H1 (cell line): ENCODE data around the gene CALML5. TPM values are rescaled to one million over a fixed set of nuclear protein-coding genes. Genes with fewer than 3 reads are reported as not detected.

Experiments used
- CTCF ChIA-PET: fragments of 300-600 bp; sonication (Branson Sonifier 250); formaldehyde crosslinking; loops from one replicate; lab custom pipeline; 2021; ENCODE audit not compliant: partially characterized antibody; lab: Charles Lee
- POLR2A ChIA-PET: fragments of 300-600 bp; sonication (Branson Sonifier 250); formaldehyde crosslinking; loops from one replicate; lab custom pipeline; 2021; ENCODE audit warnings: inconsistent platforms; ENCODE audit not compliant: partially characterized antibody; lab: Charles Lee
- DNase-seq, 2 experiments: peaks; one replicate each; pipeline versions ENCODE4 v3.0.0 to v3.0.0-alpha.2; 2010 to 2022; ENCODE audit warnings: low spot score in 2 of 2, low read depth in 1 of 2, mixed read lengths in 1 of 2
- FAIRE-seq: peaks from 2 replicates; lab custom pipeline; 2011; peaks lifted over from hg19 to GRCh38; lab: Jason Lieb, UNC
- H2AFZ ChIP-seq: 2 replicates; pipeline ENCODE4 v1.8.1; 2012; ENCODE audit warnings: low read length, inconsistent platforms
- H2AK5ac ChIP-seq: 2 replicates; pipeline ENCODE4 v1.6.1; 2013; ENCODE audit warnings: low read depth, low read length
- H2BK120ac ChIP-seq: replicated peaks from 2 replicates; pipeline ENCODE3; 2013; ENCODE audit warnings: low read depth, low read length, inconsistent platforms
- H2BK12ac ChIP-seq: 2 replicates; pipeline ENCODE4 v1.6.1; 2013; ENCODE audit warnings: low read depth, low read length
- H2BK15ac ChIP-seq: 2 replicates; pipeline ENCODE4 v1.6.1; 2013; ENCODE audit warnings: low read length
- H2BK20ac ChIP-seq: 2 replicates; pipeline ENCODE4 v1.6.1; 2013; ENCODE audit warnings: low read length
- H2BK5ac ChIP-seq: 2 replicates; pipeline ENCODE4 v1.6.1; 2013; ENCODE audit warnings: low read depth, low read length
- H3K14ac ChIP-seq: 2 replicates; pipeline ENCODE4 v1.6.1; 2013; ENCODE audit warnings: inconsistent platforms; ENCODE audit not compliant: insufficient read length
- H3K18ac ChIP-seq: 2 replicates; pipeline ENCODE4 v1.6.1; 2013; ENCODE audit warnings: low read length; ENCODE audit errors: extremely low read depth
- H3K23ac ChIP-seq: 2 replicates; pipeline ENCODE4 v1.6.1; 2013; ENCODE audit warnings: inconsistent platforms; ENCODE audit not compliant: insufficient read length
- H3K23me2 ChIP-seq: 2 replicates; pipeline ENCODE4 v1.6.1; 2013; ENCODE audit warnings: low read depth, low read length
- H3K27ac ChIP-seq: 2 replicates; pipeline ENCODE4 v1.6.1; 2011; ENCODE audit warnings: low read depth, low read length, inconsistent platforms
- H3K27me3 ChIP-seq, 4 experiments: replicated peaks in 1 of 4; 1 replicate in 1 of 4; 2 replicates in 3 of 4; pipeline versions ENCODE4 v1.6.1 to v1.8.1; 2011 to 2013; ENCODE audit warnings: low read length in 3 of 4, mild to moderate bottlenecking in 3 of 4, inconsistent platforms in 2 of 4, mixed read lengths in 2 of 4, moderate library complexity in 1 of 4; ENCODE audit not compliant: control insufficient read depth in 3 of 4, insufficient read depth in 3 of 4; ENCODE audit errors: extremely low read depth in 1 of 4
- H3K36me3 ChIP-seq, 4 experiments: 2 replicates each; pipeline versions ENCODE4 v1.6.1 to v1.8.1; 2011 to 2013; ENCODE audit warnings: mild to moderate bottlenecking in 4 of 4, low read length in 3 of 4, moderate library complexity in 2 of 4, control low read depth in 1 of 4, inconsistent platforms in 1 of 4; ENCODE audit not compliant: insufficient read depth in 4 of 4, control insufficient read depth in 2 of 4
- H3K4ac ChIP-seq: replicated peaks from 2 replicates; pipeline ENCODE3; 2013; ENCODE audit warnings: low read length, low read depth, mixed read lengths, inconsistent platforms; ENCODE audit not compliant: insufficient read length
- H3K4me1 ChIP-seq, 4 experiments: replicated peaks in 1 of 4; 1 replicate in 1 of 4; 2 replicates in 3 of 4; pipeline versions ENCODE4 v1.6.1 to v1.8.1; 2011 to 2013; ENCODE audit warnings: low read length in 3 of 4, inconsistent platforms in 2 of 4, mixed read lengths in 1 of 4; ENCODE audit not compliant: insufficient read depth in 4 of 4, control insufficient read depth in 3 of 4
- H3K4me2 ChIP-seq, 2 experiments: 2 replicates each; pipeline versions ENCODE4 v1.6.1 to v1.8.1; 2011 to 2013; ENCODE audit warnings: low read depth in 2 of 2, low read length in 2 of 2, control low read depth in 1 of 2, inconsistent platforms in 1 of 2, mild to moderate bottlenecking in 1 of 2; ENCODE audit not compliant: insufficient read depth in 1 of 2
- H3K4me3 ChIP-seq, 4 experiments: fragments of 200-600, 300-600 bp in 1 of 4; sonication (generic), shearing (Covaris generic), sonication (Bioruptor Twin) in 1 of 4; 2 replicates each; pipeline versions ENCODE4 v1.5.1 to v1.8.1; 2011 to 2016; ENCODE audit warnings: low read length in 4 of 4, low read depth in 3 of 4, control low read depth in 2 of 4, inconsistent platforms in 2 of 4, mild to moderate bottlenecking in 2 of 4, mixed read lengths in 1 of 4, moderate library complexity in 1 of 4; ENCODE audit not compliant: insufficient read depth in 2 of 4; ENCODE audit errors: extremely low read depth in 1 of 4
- H3K56ac ChIP-seq: replicated peaks from 2 replicates; pipeline ENCODE3; 2013; ENCODE audit warnings: low read depth, mild to moderate bottlenecking, mixed read lengths, low read length, inconsistent platforms; ENCODE audit not compliant: insufficient read length
- H3K79me1 ChIP-seq: 2 replicates; pipeline ENCODE4 v1.6.1; 2013; ENCODE audit warnings: low read depth, low read length, control low read depth
- H3K79me2 ChIP-seq, 2 experiments: 2 replicates each; pipeline versions ENCODE4 v1.6.1 to v1.8.1; 2012 to 2013; ENCODE audit warnings: low read length in 2 of 2, mild to moderate bottlenecking in 2 of 2, inconsistent platforms in 1 of 2; ENCODE audit not compliant: insufficient read depth in 2 of 2, control insufficient read depth in 1 of 2
- H3K9ac ChIP-seq, 4 experiments: replicated peaks in 1 of 4; 1 replicate in 1 of 4; 2 replicates in 3 of 4; pipeline versions ENCODE4 v1.6.1 to v1.8.1; 2011 to 2013; ENCODE audit warnings: low read depth in 3 of 4, low read length in 3 of 4, control low read depth in 2 of 4, mild to moderate bottlenecking in 2 of 4, moderate library complexity in 2 of 4, inconsistent platforms in 1 of 4; ENCODE audit errors: extremely low read depth in 1 of 4
- H3K9me3 ChIP-seq, 2 experiments: 2 replicates each; pipeline versions ENCODE4 v1.6.1 to v1.8.1; 2012 to 2013; ENCODE audit warnings: mild to moderate bottlenecking in 2 of 2, moderate library complexity in 2 of 2, control low read depth in 1 of 2, inconsistent platforms in 1 of 2, low read depth in 1 of 2, low read length in 1 of 2, mixed read lengths in 1 of 2; ENCODE audit not compliant: insufficient read depth in 2 of 2
- H4K20me1 ChIP-seq, 2 experiments: replicated peaks in 1 of 2; 2 replicates each; pipeline versions ENCODE3 to v1.8.1; 2011 to 2013; ENCODE audit warnings: inconsistent platforms in 2 of 2, low read length in 2 of 2, mild to moderate bottlenecking in 1 of 2; ENCODE audit not compliant: insufficient read depth in 2 of 2, control insufficient read depth in 1 of 2
- H4K5ac ChIP-seq: 2 replicates; pipeline ENCODE4 v1.6.1; 2013; ENCODE audit warnings: low read length, low read depth, mixed read lengths, inconsistent platforms; ENCODE audit not compliant: insufficient read length
- H4K8ac ChIP-seq: 2 replicates; pipeline ENCODE4 v1.8.0; 2013; ENCODE audit warnings: mild to moderate bottlenecking, moderate library complexity, low read length, inconsistent platforms; ENCODE audit not compliant: insufficient read depth; ENCODE audit errors: extremely low read depth
- H4K91ac ChIP-seq: replicated peaks from 2 replicates; pipeline ENCODE3; 2013; ENCODE audit warnings: low read length, mixed read lengths, inconsistent platforms; ENCODE audit not compliant: insufficient read length
- GTF2F1 ChIP-seq: IDR thresholded peaks from 2 replicates; pipeline ENCODE4 v1.6.1; 2012; ENCODE audit warnings: low read depth, low read length, improper control_type of control experiment, borderline replicate concordance
- MAFK ChIP-seq: IDR thresholded peaks from 2 replicates; pipeline ENCODE4 v1.6.1; 2012; ENCODE audit warnings: low read depth, mild to moderate bottlenecking, improper control_type of control experiment, low read length
- MAX ChIP-seq: IDR thresholded peaks from 2 replicates; pipeline ENCODE4 v1.6.1; 2012; ENCODE audit warnings: inconsistent platforms
- PHF8 ChIP-seq: fragments of 200-600 bp; sonication (generic); conservative IDR thresholded peaks from 2 replicates; pipeline ENCODE4 v1.7.1; 2012; ENCODE audit warnings: low read depth, mild to moderate bottlenecking, inconsistent platforms, low read length, moderate library complexity
- SP4 ChIP-seq: IDR thresholded peaks from 2 replicates; pipeline ENCODE4 v1.6.1; 2012; ENCODE audit warnings: low read length, inconsistent platforms
- WGBS, 2 experiments: shearing (Covaris generic) in 1 of 2; methylation state at CpG; one replicate each; pipeline versions ENCODE4 v1.1.6 to v1.1.7; 2013 to 2015; ENCODE audit warnings: low lambda C conversion rate in 2 of 2, mixed read lengths in 2 of 2, inconsistent platforms in 1 of 2, low coverage in 1 of 2, missing lambda C conversion rate in 1 of 2; ENCODE audit not compliant: insufficient replicate concordance in 2 of 2, insufficient coverage in 1 of 2, insufficient read length in 1 of 2; ENCODE audit errors: extremely low coverage in 1 of 2, missing lambda C conversion rate in 1 of 2; 5-methylcytosine and 5-hydroxymethylcytosine counted together
- polyA plus RNA-seq, 7 experiments: library from polyadenylated mRNA; depleted of rRNA in 3 of 7; stranded (reverse) in 5 of 7; unstranded in 2 of 7; fragments of >200 nt in 5 of 7; fragments of 200-250 nt in 2 of 7; gene quantifications; 1 replicate in 5 of 7; 2 replicates in 1 of 7; 4 replicates in 1 of 7; pipeline versions ENCODE4 v1.2.1 to v1.2.3, GENCODE V29; 2011 to 2013; ENCODE audit warnings: missing spikeins in 2 of 7, mixed read lengths in 2 of 7
- total RNA-seq: library from RNA; stranded (reverse); fragmentation: NEBNext Ultra II Directional; extraction: Animal tissue kit (Norgen Biotek cat#: 25700); gene quantifications from 2 replicates; pipeline ENCODE4 v1.2.1, GENCODE V29; 2021

The CALML5 gene
- total and polyA plus RNA-seq, 2 of the 8 experiments (the other 6 are each of a cell fraction or from before 2014, with no cell fraction given): not detected

DNA sequence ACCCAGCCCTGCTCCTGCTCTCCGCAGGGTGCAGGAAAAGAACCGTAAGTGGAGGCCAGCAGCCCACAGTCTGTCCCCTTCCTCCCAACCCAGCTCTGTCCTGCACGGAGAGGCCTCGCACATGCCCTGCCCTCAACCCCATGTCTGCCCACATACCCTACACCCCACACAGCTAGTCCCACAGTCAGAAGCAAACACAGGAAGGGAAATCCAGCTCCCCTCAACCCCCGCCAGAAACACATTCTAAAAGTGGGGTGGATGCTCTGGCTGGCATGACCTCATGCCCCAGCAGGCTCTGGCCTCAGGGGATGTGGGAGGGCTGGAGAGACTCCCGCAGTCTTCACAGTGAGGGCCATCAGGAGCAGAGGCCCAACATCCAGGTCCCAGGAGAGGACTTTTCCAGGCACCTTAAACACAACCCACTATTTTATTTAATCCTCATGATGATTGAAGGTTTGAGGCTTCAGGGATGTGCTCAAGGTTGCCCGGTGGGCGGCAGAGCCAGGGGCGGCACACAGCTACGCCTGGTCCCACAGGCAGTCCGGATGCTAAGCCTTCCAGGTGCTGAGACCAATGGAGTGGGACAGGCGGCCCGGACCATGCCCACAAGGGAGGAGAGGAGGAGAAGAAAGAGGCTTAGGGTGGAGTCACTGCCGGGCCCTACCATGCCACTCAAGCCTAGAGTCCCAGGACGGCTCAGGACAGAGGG is 29.9 kb downstream of the CALML5 start:
- TF ChIP-seq MAX: 0 out of 2 replicates have a peak, but pooled peaks have one; percentile 17
- TF ChIP-seq MAFK: no peak
- TF ChIP-seq GTF2F1: no peak
- no peak for TF ChIP-seq SP4
- TF ChIP-seq PHF8: no peak
- TF ChIP-seq, all 59 proteins: peak for 1
- FAIRE-seq: no peak
- Histone ChIP-seq H4K5ac (no peak overlapping the region), H4K8ac (no peak overlapping the region), H3K4me3 (no peak overlapping the region), H3K27me3 (peaks cover 0 to 4% (median 0%) of the 10 kb centered on the region in 4 experiments; a peak in 1 of 7 replicates), H3K36me3 (no peaks in the 10 kb centered on the region; a peak in 1 of 8 replicates), H3K9ac (no peak overlapping the region), H2BK120ac (no peak overlapping the region), H3K4ac (peak overlapping the region; percentile 29), H3K23ac (no peak overlapping the region), H3K14ac (no peak overlapping the region), H3K79me1 (no peaks in the 10 kb centered on the region), H2AFZ (no peak overlapping the region), H2AK5ac (peak overlapping the region; percentile 79; the same call in 1 of the 2 replicates), H3K18ac (no peak overlapping the region), H3K23me2 (peaks cover 5% of the 10 kb centered on the region; the same call in 1 of the 2 replicates), H3K56ac (peak overlapping the region; percentile 1), H2BK5ac (peak overlapping the region; percentile 81; the same call in 1 of the 2 replicates), H3K4me2 (no peak overlapping the region), H4K20me1 (no peaks in the 10 kb centered on the region), H3K9me3 (peaks cover 20 to 22% of the 10 kb centered on the region in 2 experiments), H3K4me1 (peaks cover 8 to 18% (median 14%) of the 10 kb centered on the region in 4 experiments), H3K79me2 (no peaks in the 10 kb centered on the region), H3K27ac (no peak overlapping the region), H2BK15ac (peak overlapping the region; percentile 48; the same call in 1 of the 2 replicates), H4K91ac (peak overlapping the region; percentile 78), H2BK20ac (peak overlapping the region; percentile 53; the same call in 1 of the 2 replicates), H2BK12ac (peak overlapping the region; percentile 72; the same call in 1 of the 2 replicates)
- CTCF ChIA-PET: interaction anchor here (0.8 to 1.4 kb wide), 3 partner anchors 19 to 160 kb away, joined by 3 to 4 read pairs (median 3); no protein-coding TSS in a partner anchor
- 79% methylated on average over 11 of the region's 15 CpGs; no CpG with 5 or more reads in 1 of the 2 experiments for WGBS, 2 experiments
- DNase-seq: peak in 1 of 2 experiments; percentile 41
- POLR2A ChIA-PET: interaction anchor here (1.4 to 4.8 kb wide), 4 partner anchors 8 to 50 kb away, joined by 3 to 44 read pairs (median 3); no protein-coding TSS in a partner anchor
